Heart right ventricle (tissue), 16 donors: ENCODE measurements around the gene HOGA1. TPM values are rescaled to one million over a fixed set of nuclear protein-coding genes. Genes with fewer than 3 reads are reported as not detected.

Source experiments
- ATAC-seq, 8 donors: fragments of 200-7000 bp; cut with Tn5 transposase; one replicate each; pipeline ENCODE4 v1.9.1; 2020; ENCODE audit warnings: mild to moderate bottlenecking in 8 of 8, moderate library complexity in 8 of 8, moderate number of reproducible peaks in 1 of 8
- DNase-seq, 2 donors: peaks; one replicate each; pipeline ENCODE4 v3.0.0-alpha.2; 2020
- H3K27ac ChIP-seq, 10 donors: fragments of 200-600 bp; sonication (generic) in 2 of 10; one replicate each; pipeline versions ENCODE4 v1.5.0 to v1.8.0; 2020 to 2022; ENCODE audit warnings: mild to moderate bottlenecking in 3 of 10
- H3K27me3 ChIP-seq, 7 donors: fragments of 200-600 bp; one replicate each; pipeline ENCODE4 v1.8.0; 2021 to 2022; ENCODE audit warnings: mild to moderate bottlenecking in 2 of 7
- H3K36me3 ChIP-seq, 9 donors: fragments of 200-600 bp; sonication (generic) in 1 of 9; one replicate each; pipeline versions ENCODE4 v1.5.0 to v1.8.0; 2020 to 2022; ENCODE audit warnings: mild to moderate bottlenecking in 2 of 9
- H3K4me1 ChIP-seq, 9 donors: fragments of 200-600 bp; sonication (generic) in 1 of 9; one replicate each; pipeline versions ENCODE4 v1.5.0 to v1.8.0; 2020 to 2022; ENCODE audit warnings: mild to moderate bottlenecking in 4 of 9
- H3K4me3 ChIP-seq, 10 donors: fragments of 200-600 bp; sonication (generic) in 2 of 10; one replicate each; pipeline versions ENCODE4 v1.5.0 to v1.8.0; 2020 to 2022; ENCODE audit warnings: mild to moderate bottlenecking in 7 of 10, moderate library complexity in 2 of 10
- H3K9me3 ChIP-seq, 11 donors: fragments of 200-600 bp in 10 of 11; sonication (generic) in 2 of 11; one replicate each; pipeline versions ENCODE4 v1.5.0 to v1.8.0; 2013 to 2022; ENCODE audit warnings: mild to moderate bottlenecking in 2 of 11, control low read depth in 1 of 11, moderate library complexity in 1 of 11
- WGBS, 2 donors: extraction: QIAGEN DNeasy Blood & Tissue Kit; methylation state at CpG; one replicate each; pipeline ENCODE4 v1.1.7; 2013; ENCODE audit warnings: inconsistent platforms in 1 of 2; 5-methylcytosine and 5-hydroxymethylcytosine counted together
- intact Hi-C, 10 donors: fragments of 100-400 bp; cut with DNase I; formaldehyde crosslinking; loops; one replicate each; pipeline versions ENCODE4 v1.11.1 to v1.14.2; 2022
- polyA plus RNA-seq, 2 donors: library from polyadenylated mRNA; stranded (reverse); fragments of 200-250 nt; gene quantifications; one replicate each; pipeline ENCODE4 v1.2.3, GENCODE V29; 2013
- total RNA-seq, 10 donors: library from RNA; stranded (reverse); fragmentation: NEBNext Ultra II Directional in 3 of 10; extraction: Animal tissue kit (Norgen Biotek cat#: 25700) in 3 of 10; gene quantifications; one replicate each; pipeline versions ENCODE4 v1.2.1 to v1.2.4, GENCODE V29; 2021 to 2023
- TF ChIP-seq, protein P1 (sequence below), 9 donors: fragments of 200-600 bp; sonication (generic) in 2 of 9; IDR thresholded peaks; one replicate each; pipeline versions ENCODE4 v1.5.0 to v1.8.0; 2021 to 2022; ENCODE audit warnings: antibody characterized with exemption in 9 of 9, mild to moderate bottlenecking in 5 of 9, moderate library complexity in 1 of 9
- donor health status: Arrhythmogenic right ventricular cardiomyopathy.
- donor health status: ischemic (EF 13 %, LVEDD 7.1; RV severe dilation, severe dysfunction).
- donor health status: healthy with polysubstance abuse.
- donor health status: DM: no; HTN: yes; CAD: no.
- donor health status: DM: no; HTN: no; CAD: no.
- donor health status: ischemic (EF 25% LVEDD 6.9; RV normal size, moderate dysfunction).
- donor health status: ischemic (EF 25% LVEDD 5.7; RV mildly dilated, moderate dysfunction).
- donor health status: healthy.
- donor health status: DM: yes; HTN: yes; CAD: no.
- donor health status: Ischemic cardiomyopathy.
- donor health status: ischemic (EF 35%, LVEDD 5.7; RV mildly dilated, moderate dysfunction).
- donor health status: nonischemic (EF 11% LVEDD 7.7; RV severe dilation, severe dysfunction).
- donor health status: DM: yes; HTN: yes; CAD: no.
- donor health status: PGD.
- donor health status: ischemic (EF 29% LVEDD 5.4; RV normal size, mild dysfunction).
- donor health status: nonischemic (EF 23%, LVEDD 6.1; RV moderate dilation, normal function).

Gene HOGA1
- total and polyA plus RNA-seq, 12 donors: 8.9 to 58.3 (median 18.1) TPM

DNA sequence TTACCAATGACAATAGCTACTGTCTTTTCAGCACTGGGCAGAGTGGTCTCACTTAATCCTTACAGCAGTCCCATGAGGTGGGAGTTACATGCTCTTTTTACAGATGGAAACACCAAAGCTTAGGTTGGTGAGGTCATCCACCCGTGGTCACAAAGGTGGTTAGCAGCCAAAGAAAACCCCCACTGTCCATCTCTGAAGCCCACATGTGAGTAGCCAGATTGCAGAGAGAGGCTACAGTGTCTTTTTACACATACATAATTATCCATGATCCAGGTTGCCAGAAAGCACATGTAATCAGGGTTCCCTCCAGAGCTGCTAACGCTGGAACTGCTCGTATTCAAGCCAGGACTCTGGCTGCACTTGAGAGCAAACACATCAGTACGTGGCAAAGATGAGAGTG, 36.2 kb upstream of the HOGA1 start:
- peak overlapping the region in 6 of 10 donors; percentile 42 to 81 (median 70) for H3K27ac ChIP-seq
- peaks cover 17 to 63% (median 50%) of the 10 kb centered on the region in 9 donors for H3K4me1 ChIP-seq
- H3K27me3 ChIP-seq: no peaks in the 10 kb centered on the region
- no peaks in the 10 kb centered on the region for H3K36me3 ChIP-seq
- DNase-seq: no peak
- no peaks in the 10 kb centered on the region for H3K9me3 ChIP-seq
- WGBS, 2 donors: 39 to 47% methylated on average over 4 of the region's 4 CpGs
- intact Hi-C loops: loop anchor here in 2 of 10 donors (2.0 to 5.0 kb wide), 2 partner anchors 51 to 85 kb away; partner anchors contain the start of genes MMS19 (in 1 of the 2) and UBTD1 (in 1 of the 2)
- peak in 6 of 8 donors; percentile 11 to 72 (median 28) for ATAC-seq
- TF ChIP-seq, protein P1, sequence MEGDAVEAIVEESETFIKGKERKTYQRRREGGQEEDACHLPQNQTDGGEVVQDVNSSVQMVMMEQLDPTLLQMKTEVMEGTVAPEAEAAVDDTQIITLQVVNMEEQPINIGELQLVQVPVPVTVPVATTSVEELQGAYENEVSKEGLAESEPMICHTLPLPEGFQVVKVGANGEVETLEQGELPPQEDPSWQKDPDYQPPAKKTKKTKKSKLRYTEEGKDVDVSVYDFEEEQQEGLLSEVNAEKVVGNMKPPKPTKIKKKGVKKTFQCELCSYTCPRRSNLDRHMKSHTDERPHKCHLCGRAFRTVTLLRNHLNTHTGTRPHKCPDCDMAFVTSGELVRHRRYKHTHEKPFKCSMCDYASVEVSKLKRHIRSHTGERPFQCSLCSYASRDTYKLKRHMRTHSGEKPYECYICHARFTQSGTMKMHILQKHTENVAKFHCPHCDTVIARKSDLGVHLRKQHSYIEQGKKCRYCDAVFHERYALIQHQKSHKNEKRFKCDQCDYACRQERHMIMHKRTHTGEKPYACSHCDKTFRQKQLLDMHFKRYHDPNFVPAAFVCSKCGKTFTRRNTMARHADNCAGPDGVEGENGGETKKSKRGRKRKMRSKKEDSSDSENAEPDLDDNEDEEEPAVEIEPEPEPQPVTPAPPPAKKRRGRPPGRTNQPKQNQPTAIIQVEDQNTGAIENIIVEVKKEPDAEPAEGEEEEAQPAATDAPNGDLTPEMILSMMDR (IDR thresholded peaks at IDR 0.05): no peak
- no peak overlapping the region for H3K4me3 ChIP-seq

- WGBS, 2 donors: 89 to 91% methylated on average over 13 of the region's 13 CpGs
- intact Hi-C loops: loop anchor here in 2 of 10 donors (2.0 to 5.0 kb wide), 2 partner anchors 52 to 86 kb away; partner anchors contain the start of genes MMS19 (in 1 of the 2) and UBTD1 (in 1 of the 2)
- DNase-seq (no peak), ATAC-seq (peak in 1 of 8 donors; percentile 6)
- no peaks in the 10 kb centered on the region for H3K9me3 ChIP-seq
- H3K27me3 ChIP-seq: no peaks in the 10 kb centered on the region
- peak overlapping the region in 6 of 10 donors; percentile 42 to 81 (median 70) for H3K27ac ChIP-seq
- TF ChIP-seq, protein P1 (IDR thresholded peaks at IDR 0.05): no peak
- H3K4me1 ChIP-seq: peaks cover 8 to 63% (median 50%) of the 10 kb centered on the region in 9 donors
- no peak overlapping the region for H3K4me3 ChIP-seq
- no peaks in the 10 kb centered on the region for H3K36me3 ChIP-seq
Measured at GRCh38 chr10:97548828-97549455, 35.2 kb upstream of the HOGA1 start.

- H3K4me1 ChIP-seq: peaks cover 8 to 60% (median 46%) of the 10 kb centered on the region in 9 donors
- ATAC-seq (peak; percentile 29 to 52 (median 40)), DNase-seq (no peak)
- H3K36me3 ChIP-seq: no peaks in the 10 kb centered on the region
- WGBS, 2 donors: 43 to 58% methylated on average over 13 of the region's 13 CpGs
- TF ChIP-seq, protein P1 (IDR thresholded peaks at IDR 0.05): no peak
- peak overlapping the region in 9 of 10 donors; percentile 33 to 81 (median 65) for H3K27ac ChIP-seq
- intact Hi-C loops: loop anchor here in 8 of 10 donors (2.0 to 5.0 kb wide), 4 partner anchors 47 to 87 kb away; partner anchors contain the start of genes MMS19 (in 3 of the 8) and UBTD1 (in 3 of the 8)
- H3K27me3 ChIP-seq: no peaks in the 10 kb centered on the region
- H3K4me3 ChIP-seq: no peak overlapping the region
- H3K9me3 ChIP-seq: no peaks in the 10 kb centered on the region
Measured at GRCh38 chr10:97549587-97550322, 34.4 kb upstream of the HOGA1 start.
